BE2C (cell line): ENCODE results near the gene CAVIN3.

Source experiments
- DNase-seq: peaks from one replicate; pipeline ENCODE4 v3.0.0-alpha.2; 2020
- H3K27me3 ChIP-seq: fragments of 250-450 bp; sonication (Bioruptor Pico); 2 replicates; pipeline ENCODE4 v1.5.1; 2020; ENCODE audit warnings: mild to moderate bottlenecking
- H3K36me3 ChIP-seq: fragments of 250-450 bp; sonication (Bioruptor Pico); 2 replicates; pipeline ENCODE4 v1.5.1; 2020; ENCODE audit warnings: mild to moderate bottlenecking
- H3K4me1 ChIP-seq: fragments of 250-450 bp; sonication (Bioruptor Pico); 2 replicates; pipeline ENCODE4 v1.5.1; 2020
- H3K4me3 ChIP-seq: 2 replicates; pipeline ENCODE4 v1.5.1; 2011; ENCODE audit warnings: low read depth, low read length
- H3K9me3 ChIP-seq: fragments of 250-450 bp; sonication (Bioruptor Pico); 2 replicates; pipeline ENCODE4 v1.5.1; 2020
- TF ChIP-seq, protein P1 (sequence below): IDR thresholded peaks from 2 replicates; pipeline ENCODE4 v1.5.1; 2012; ENCODE audit warnings: mild to moderate bottlenecking, low read depth, low read length

The CAVIN3 gene

GRCh38 chr11:6357222-6357621 is 36.9 kb upstream of the CAVIN3 start:
- Histone ChIP-seq H3K4me3 (no peak overlapping the region), H3K9me3 (no peaks in the 10 kb centered on the region), H3K27me3 (no peaks in the 10 kb centered on the region), H3K4me1 (no peaks in the 10 kb centered on the region), H3K36me3 (no peaks in the 10 kb centered on the region)
- TF ChIP-seq, protein P1, sequence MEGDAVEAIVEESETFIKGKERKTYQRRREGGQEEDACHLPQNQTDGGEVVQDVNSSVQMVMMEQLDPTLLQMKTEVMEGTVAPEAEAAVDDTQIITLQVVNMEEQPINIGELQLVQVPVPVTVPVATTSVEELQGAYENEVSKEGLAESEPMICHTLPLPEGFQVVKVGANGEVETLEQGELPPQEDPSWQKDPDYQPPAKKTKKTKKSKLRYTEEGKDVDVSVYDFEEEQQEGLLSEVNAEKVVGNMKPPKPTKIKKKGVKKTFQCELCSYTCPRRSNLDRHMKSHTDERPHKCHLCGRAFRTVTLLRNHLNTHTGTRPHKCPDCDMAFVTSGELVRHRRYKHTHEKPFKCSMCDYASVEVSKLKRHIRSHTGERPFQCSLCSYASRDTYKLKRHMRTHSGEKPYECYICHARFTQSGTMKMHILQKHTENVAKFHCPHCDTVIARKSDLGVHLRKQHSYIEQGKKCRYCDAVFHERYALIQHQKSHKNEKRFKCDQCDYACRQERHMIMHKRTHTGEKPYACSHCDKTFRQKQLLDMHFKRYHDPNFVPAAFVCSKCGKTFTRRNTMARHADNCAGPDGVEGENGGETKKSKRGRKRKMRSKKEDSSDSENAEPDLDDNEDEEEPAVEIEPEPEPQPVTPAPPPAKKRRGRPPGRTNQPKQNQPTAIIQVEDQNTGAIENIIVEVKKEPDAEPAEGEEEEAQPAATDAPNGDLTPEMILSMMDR, result no peak
- DNase-seq, result peak; percentile 61

DNA sequence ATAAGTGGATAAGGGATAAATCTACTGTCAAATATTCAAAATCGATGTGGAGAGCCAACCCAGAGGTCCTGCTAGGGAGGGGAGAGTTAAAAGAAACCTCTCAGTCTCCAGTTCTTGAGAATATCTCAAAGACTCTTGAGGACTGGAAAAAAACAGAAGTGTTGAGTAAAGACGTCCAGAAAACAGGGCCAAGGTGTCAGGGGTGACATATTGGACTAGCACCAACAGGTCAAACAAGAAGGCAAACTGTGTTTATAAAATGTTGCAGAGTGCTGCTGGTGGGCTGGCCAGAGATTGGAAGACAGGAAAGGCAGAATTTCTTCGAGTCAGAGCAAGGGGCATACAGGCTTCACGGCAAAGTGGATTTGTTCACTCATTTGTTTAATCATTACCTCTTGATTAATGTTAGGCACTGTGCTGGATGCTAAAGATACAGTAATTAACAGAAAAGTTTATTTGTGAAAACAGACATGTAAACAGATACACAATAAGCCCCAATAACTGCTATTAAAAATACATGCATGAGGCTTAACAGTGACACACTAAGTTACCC is 36.3 kb upstream of the CAVIN3 start:
- H3K36me3 ChIP-seq, result no peaks in the 10 kb centered on the region
- no peaks in the 10 kb centered on the region for H3K27me3 ChIP-seq
- TF ChIP-seq, protein P1, result no peak
- H3K9me3 ChIP-seq, result no peaks in the 10 kb centered on the region
- H3K4me3 ChIP-seq, result no peak overlapping the region
- H3K4me1 ChIP-seq, result no peaks in the 10 kb centered on the region
- DNase-seq, result no peak

- TF ChIP-seq, protein P1, result no peak
- H3K4me3 ChIP-seq, result no peak overlapping the region
- no peaks in the 10 kb centered on the region for H3K36me3 ChIP-seq
- no peak for DNase-seq
- H3K27me3 ChIP-seq, result no peaks in the 10 kb centered on the region
- no peaks in the 10 kb centered on the region for H3K4me1 ChIP-seq
- no peaks in the 10 kb centered on the region for H3K9me3 ChIP-seq
Measured at GRCh38 chr11:6354651-6355485, 34.6 kb upstream of the CAVIN3 start.

- Histone ChIP-seq H3K36me3 (no peaks in the 10 kb centered on the region), H3K4me1 (no peaks in the 10 kb centered on the region), H3K27me3 (no peaks in the 10 kb centered on the region), H3K9me3 (no peaks in the 10 kb centered on the region), H3K4me3 (no peak overlapping the region)
- TF ChIP-seq, protein P1, result peak; percentile 82
- DNase-seq, result peak; percentile 31
Measured at GRCh38 chr11:6353367-6353987, 33.2 kb upstream of the CAVIN3 start.

DNA sequence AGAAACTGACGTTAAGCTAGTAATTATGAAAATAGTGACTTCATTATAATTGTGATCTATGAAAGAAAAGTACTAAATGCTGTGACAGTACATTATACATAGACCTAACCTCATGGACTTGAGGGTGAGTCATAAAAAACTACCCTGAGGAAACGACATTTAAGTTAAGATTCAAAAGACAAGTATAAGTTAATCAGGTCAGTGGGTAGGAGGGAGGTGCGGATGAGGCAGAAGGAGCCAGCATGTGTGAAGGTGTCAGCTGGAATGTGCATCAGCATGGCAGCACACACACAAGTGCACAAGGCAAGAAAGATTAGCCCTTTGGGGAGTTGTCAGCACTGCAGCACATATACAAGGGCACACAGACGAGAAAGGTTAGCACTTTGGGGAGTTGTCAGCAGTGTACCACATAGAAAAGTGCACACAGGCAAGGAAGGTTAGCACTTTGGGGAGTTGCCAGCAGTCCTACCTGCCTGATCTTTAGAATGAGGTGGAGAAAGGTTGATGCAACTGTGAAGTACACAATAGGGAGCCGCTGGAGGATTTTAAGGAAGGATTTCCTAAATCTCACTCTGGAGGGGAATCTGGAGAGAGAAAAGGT is 31.6 kb upstream of the CAVIN3 start:
- TF ChIP-seq, protein P1, result no peak
- Histone ChIP-seq H3K9me3 (no peaks in the 10 kb centered on the region), H3K27me3 (no peaks in the 10 kb centered on the region), H3K36me3 (no peaks in the 10 kb centered on the region), H3K4me1 (no peaks in the 10 kb centered on the region), H3K4me3 (no peak overlapping the region)
- no peak for DNase-seq
